Eye (tissue), 1 donor: ENCODE measurements around the gene TUBA1B.

Experiments used
- DNase-seq: peaks from one replicate; pipeline ENCODE4 v3.0.0-alpha.2; 2015

TUBA1B gene

GRCh38 chr12:49126852-49127763, 4.1 kb downstream of the TUBA1B start:
- DNase-seq, result no peak

- peak; percentile 72 for DNase-seq
These were observed 10.0 kb downstream of the TUBA1B start for GRCh38 chr12:49121047-49121696.

DNA sequence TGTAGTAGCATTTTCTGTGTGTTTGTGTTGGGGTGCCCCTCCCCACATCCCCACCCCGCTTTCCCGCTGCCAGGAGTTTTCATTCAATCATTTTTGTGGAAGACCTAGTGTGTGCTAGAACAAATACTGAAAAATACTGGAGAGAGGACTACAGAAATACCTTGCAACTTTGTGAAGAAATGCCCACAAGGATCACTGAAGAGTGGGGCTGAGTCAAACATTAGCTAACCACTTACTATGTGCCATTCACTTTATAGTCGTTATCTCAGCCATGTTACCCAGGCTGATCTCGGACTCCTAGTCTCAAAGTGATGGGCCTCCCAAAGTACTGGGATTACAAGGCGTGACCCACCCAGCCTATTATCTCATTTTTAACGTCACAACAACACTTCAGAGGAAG, 20.0 kb downstream of the TUBA1B start:
- no peak for DNase-seq

DNA sequence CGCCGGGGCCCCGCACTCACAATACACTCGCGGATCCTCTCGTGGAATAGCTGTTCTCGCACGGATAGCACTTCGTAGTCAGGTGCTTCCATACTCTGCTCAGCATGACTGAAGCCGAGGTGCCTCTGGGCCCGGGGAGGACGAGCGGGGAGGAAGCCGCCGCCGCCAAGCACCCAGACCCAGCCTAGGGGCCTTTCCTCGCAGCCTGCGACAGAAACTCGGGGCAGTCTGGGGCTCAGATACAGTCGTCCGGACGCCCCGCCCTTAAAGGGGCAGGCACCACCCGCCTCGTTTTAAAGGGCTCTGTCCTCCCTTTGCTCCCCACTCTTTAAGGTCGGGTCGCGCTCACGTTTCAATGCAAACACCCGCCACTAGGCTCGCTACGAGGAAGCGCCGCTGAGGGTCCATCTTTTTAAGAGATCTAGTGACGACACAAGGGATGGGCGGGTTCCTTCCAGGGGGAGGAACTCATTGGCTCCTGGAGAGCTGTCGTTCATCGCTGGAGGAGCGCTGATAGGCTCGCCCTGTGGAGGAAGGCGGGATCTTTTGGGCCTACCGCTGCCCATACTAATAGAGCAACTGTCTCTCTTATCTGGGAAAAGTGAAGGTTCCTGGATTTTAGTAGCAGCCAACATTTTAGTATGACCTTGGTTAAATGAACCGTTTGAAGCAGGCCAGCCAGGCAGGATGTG, 20.6 kb downstream of the TUBA1B start, which contains the start of gene LMBR1L:
Gene LMBR1L, minus strand, starts transcription at position 384 of the 692 bp plus-strand sequence. Its CDS starts 292 bp downstream, at position 92.
- peak; percentile 99 for DNase-seq

DNA sequence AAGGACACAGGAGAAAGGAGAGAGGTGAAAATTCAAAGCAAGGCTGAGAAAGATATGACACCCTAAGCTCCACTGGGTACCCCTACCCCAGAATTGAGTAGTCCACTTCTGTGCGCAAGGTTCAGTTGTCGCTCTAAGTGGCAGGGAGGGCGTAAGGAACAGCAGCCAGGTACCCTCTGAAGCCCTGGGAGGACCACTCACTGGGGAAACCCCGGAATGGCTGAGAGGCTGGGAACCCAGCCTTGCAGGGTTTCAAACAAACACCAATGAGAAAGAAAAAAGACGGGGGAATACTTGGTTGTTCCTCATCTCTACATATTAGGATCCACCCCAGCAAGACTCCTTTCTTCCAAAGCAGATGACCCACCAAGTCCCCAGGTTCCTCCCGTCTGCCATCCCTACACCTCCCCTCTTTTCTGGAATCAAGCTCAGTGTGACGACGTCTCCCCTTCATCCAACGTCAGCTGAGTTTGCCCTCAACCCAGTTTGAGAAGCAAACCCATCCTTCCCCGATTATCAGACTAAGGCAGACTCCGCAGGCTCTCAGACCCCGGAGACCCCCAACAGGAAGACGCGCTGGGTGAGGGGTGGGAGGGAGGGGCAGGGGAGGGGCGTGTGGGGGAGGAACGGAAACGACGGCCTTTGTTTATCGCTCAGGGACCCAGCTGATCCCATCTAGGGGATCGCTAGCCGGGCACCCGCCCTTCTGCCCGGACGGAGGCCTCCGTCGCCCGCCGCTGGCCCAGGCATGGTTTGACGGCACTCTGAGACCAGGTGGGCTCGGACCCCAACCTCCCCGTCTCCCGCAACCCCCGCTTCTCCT, 21.3 kb downstream of the TUBA1B start:
- DNase-seq, result peak; percentile 83

- DNase-seq, result no peak
These were observed 22.2 kb downstream of the TUBA1B start for GRCh38 chr12:49108958-49109404.

- no peak for DNase-seq
These were observed 25.6 kb downstream of the TUBA1B start for GRCh38 chr12:49105504-49106084.

- no peak for DNase-seq
These were observed 26.4 kb downstream of the TUBA1B start for GRCh38 chr12:49104822-49105221.

- DNase-seq, result no peak
These were observed 30.8 kb downstream of the TUBA1B start for GRCh38 chr12:49100380-49100779.

- no peak for DNase-seq
These were observed 32.5 kb downstream of the TUBA1B start for GRCh38 chr12:49098703-49099102.

DNA sequence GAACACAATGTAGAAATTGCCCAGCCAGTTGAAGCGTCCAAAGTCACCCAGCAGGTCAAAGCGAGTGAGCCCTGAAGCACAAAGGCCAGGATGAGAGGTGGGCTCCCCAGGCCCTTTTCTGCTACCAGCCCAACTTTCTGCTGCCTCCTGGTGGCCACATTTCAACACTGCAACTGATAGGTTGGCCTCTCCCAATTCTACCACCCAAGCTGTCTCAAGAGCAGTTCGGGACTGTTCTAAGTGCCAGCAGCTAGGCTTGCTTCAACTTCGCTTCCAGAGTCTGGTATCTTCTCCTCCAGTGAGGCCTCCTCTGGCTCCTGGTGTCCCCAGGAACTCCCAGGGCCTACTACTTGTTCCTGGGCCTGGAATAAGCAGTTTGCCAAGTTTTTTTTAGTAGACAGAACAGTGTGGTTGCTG, 33.2 kb downstream of the TUBA1B start:
- peak; percentile 80 for DNase-seq

DNA sequence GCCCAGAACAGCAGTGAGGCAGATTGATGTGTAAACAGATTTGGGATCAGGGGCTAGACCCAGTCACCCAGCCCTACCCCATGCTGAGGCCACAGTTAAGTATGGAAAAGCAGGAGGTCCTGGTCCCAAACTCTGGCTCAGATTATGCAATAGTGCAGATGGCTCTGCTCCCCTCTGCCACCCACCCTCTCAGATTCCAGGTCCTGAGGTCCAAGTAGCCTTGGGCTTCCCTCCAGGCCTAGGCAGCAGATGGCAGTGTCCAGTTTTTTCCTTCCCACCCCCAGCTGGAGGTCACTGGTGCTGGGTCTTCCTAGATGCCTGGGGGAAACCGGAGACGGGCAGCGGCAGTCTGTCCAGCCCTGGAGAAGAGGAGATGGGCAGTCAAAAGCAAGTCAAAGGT, 33.8 kb downstream of the TUBA1B start:
- DNase-seq, result no peak

GRCh38 chr12:49094975-49095365, 36.2 kb downstream of the TUBA1B start:
- peak; percentile 6 for DNase-seq

DNA sequence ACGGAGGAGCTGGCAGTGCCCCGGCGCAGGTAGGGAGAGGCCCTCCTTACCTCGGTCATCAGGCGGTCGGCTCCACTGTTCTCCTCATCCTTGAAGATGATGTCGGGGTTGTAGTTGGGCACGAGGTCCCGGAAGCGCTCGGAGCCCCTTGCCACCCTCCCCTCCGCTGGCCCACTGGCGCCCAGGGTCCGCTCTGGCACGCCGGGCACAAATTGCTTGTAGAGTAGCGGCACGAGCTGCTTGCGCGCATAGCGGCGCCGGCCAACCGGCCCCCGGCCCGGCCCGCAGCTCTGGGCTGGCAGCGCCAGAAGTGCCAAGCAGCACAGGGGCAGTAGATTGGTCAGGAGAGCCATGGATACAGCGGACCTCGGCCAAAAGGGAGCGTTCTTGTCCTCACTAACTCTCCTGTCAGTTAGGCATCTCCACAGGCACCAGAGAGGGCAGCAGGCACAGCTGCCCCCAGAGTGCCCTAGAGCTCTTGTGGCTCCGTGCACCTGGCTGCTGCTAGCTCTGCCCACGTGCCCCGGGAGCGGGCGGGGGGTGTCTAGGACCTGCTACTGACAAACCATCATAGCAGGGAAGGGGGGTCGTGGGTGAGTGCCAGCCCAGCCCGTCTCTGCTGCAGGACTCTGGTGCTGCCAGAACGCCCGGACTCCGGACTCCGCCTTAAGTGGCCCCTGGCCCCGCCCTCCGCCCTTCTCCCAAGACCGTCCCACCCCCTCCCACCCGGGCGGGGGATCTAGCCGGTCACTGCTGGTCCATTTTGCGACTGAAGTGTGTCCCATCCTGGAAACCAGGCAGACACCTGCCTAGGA, 36.8 kb downstream of the TUBA1B start, which contains the start of gene DHH:
Gene DHH, minus strand, starts transcription at position 642 of the 815 bp plus-strand sequence. Its CDS starts 289 bp downstream, at position 353.
- peak; percentile 48 for DNase-seq

- peak; percentile 52 for DNase-seq
These were observed 37.4 kb downstream of the TUBA1B start for GRCh38 chr12:49093792-49094159.

GRCh38 chr12:49092816-49093406, 38.3 kb downstream of the TUBA1B start:
- no peak for DNase-seq

DNA sequence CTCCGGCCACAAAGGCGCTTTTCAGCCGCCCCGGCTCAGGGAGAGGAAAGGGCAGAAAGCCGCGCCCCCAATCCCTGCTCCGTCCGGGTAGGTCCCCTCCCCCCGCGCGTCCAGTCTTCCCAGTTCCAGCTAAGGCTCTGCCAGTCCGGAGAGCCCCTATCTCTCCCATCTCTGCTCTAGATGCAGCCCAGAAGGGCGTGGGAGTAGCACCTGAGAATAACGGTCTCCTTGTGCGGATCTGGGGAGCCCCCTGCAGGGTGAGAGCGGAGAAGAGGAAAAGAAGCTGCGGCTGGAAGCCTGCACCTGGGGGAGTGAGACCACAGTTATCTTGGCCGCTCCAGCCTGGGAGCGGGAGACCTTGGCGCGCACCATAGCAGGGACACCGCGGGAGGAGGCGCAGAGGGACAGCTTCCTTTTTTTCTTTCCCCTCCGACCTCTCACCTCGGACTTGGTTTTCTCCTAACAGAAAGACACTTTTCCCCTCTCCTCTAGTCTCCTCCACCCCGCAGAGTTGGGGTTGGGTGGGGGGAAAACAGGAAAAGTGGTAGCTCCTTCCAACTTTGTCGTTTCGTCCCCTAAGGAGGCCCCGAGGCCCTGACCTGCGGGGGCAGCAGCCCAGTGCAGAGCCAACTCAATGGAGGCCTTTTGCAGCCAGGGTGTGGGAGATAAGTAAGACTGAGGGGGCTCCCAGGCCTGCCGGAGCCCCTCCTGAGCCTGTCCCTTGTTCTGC, 38.9 kb downstream of the TUBA1B start:
- peak; percentile 77 for DNase-seq

DNA sequence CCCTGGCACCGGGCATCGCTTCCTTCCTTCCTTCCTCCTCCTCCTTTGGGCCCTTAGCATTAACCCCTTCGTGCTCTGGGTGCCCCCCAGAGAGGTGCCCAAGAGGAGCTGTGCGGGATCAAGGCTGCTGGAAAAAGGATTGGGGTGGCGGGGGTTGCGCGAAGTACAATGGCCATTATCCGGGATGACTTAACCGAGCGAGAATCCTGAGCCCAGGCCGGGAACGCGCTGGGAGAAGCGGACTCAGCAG, 39.4 kb downstream of the TUBA1B start:
- DNase-seq, result no peak

- DNase-seq, result peak; percentile 47
These were observed 39.9 kb downstream of the TUBA1B start for GRCh38 chr12:49091056-49091835.
